ENCODE measurements around the gene PRUNE2. TPM values are rescaled to one million over a fixed set of nuclear protein-coding genes. Genes with fewer than 3 reads are reported as not detected.

PRUNE2 gene
- total and polyA plus RNA-seq, 2 of the 8 experiments (the other 6 are each of a cell fraction or from before 2014, with no cell fraction given): 5.5 to 13.3 TPM

GRCh38 chr9:76818271-76818670, 87.6 kb downstream of the PRUNE2 start:
- no peak overlapping the region for H4K91ac ChIP-seq (replicated peaks; ENCODE audit: insufficient read length, low read length)
- no peak for FAIRE-seq
- peak in 1 of 2 experiments; percentile 29 for DNase-seq (ENCODE audit: low read depth in 1 of 2, low spot score in 2 of 2)
- H3K4me1 ChIP-seq (replicated peaks in 1 of 4; ENCODE audit: control insufficient read depth in 3 of 4, insufficient read depth in 4 of 4, low read length in 3 of 4): no peaks in the 10 kb centered on the region
- no peaks in the 10 kb centered on the region for H3K23me2 ChIP-seq (ENCODE audit: low read depth, low read length)
- no peak overlapping the region for H2BK15ac ChIP-seq (ENCODE audit: low read length)
- no peak overlapping the region for H4K5ac ChIP-seq (ENCODE audit: insufficient read length, low read depth, low read length)
- H3K18ac ChIP-seq (ENCODE audit: extremely low read depth, low read length): no peak overlapping the region
- H3K79me1 ChIP-seq (ENCODE audit: low read depth, low read length): no peaks in the 10 kb centered on the region
- no peak overlapping the region for H3K4me3 ChIP-seq (ENCODE audit: extremely low read depth in 1 of 4, insufficient read depth in 2 of 4, low read depth in 3 of 4, low read length in 4 of 4)
- H2BK5ac ChIP-seq (ENCODE audit: low read depth, low read length): no peak overlapping the region
- H3K4ac ChIP-seq (replicated peaks; ENCODE audit: insufficient read length, low read depth, low read length): no peak overlapping the region
- no peak overlapping the region for H3K27ac ChIP-seq (ENCODE audit: low read depth, low read length)
- no peak overlapping the region for H3K56ac ChIP-seq (replicated peaks; ENCODE audit: insufficient read length, low read depth, low read length)
- H2AK5ac ChIP-seq (ENCODE audit: low read depth, low read length): no peak overlapping the region
- no peaks in the 10 kb centered on the region for H3K27me3 ChIP-seq (replicated peaks in 1 of 4; ENCODE audit: control insufficient read depth in 3 of 4, extremely low read depth in 1 of 4, insufficient read depth in 3 of 4, low read length in 3 of 4)
- H2AFZ ChIP-seq (ENCODE audit: low read length): no peak overlapping the region
- H2BK12ac ChIP-seq (ENCODE audit: low read depth, low read length): no peak overlapping the region
- no peaks in the 10 kb centered on the region for H3K9me3 ChIP-seq (ENCODE audit: insufficient read depth in 2 of 2, low read depth in 1 of 2, low read length in 1 of 2)
- no peaks in the 10 kb centered on the region for H4K20me1 ChIP-seq (replicated peaks in 1 of 2; ENCODE audit: control insufficient read depth in 1 of 2, insufficient read depth in 2 of 2, low read length in 2 of 2)
- no peaks in the 10 kb centered on the region; a peak in 1 of 8 replicates for H3K36me3 ChIP-seq (ENCODE audit: control insufficient read depth in 2 of 4, insufficient read depth in 4 of 4, low read length in 3 of 4)
- H3K14ac ChIP-seq (ENCODE audit: insufficient read length): no peak overlapping the region
- H2BK20ac ChIP-seq (ENCODE audit: low read length): no peak overlapping the region
- H3K4me2 ChIP-seq (ENCODE audit: insufficient read depth in 1 of 2, low read depth in 2 of 2, low read length in 2 of 2): no peak overlapping the region
- no peak overlapping the region for H3K23ac ChIP-seq (ENCODE audit: insufficient read length)
- WGBS, 2 experiments (ENCODE audit: extremely low coverage in 1 of 2, insufficient coverage in 1 of 2, insufficient read length in 1 of 2, insufficient replicate concordance in 2 of 2, low coverage in 1 of 2, low lambda C conversion rate in 2 of 2, missing lambda C conversion rate in 1 of 2): 93% methylated on average over 4 of the region's 4 CpGs; no CpG with 5 or more reads in 1 of the 2 experiments
- TF ChIP-seq JUND (IDR thresholded peaks at IDR 0.05; ENCODE audit: low read length) (peak; percentile 52), CREB1 (IDR thresholded peaks at IDR 0.05) (no peak)
- H3K9ac ChIP-seq (replicated peaks in 1 of 4; ENCODE audit: extremely low read depth in 1 of 4, low read depth in 3 of 4, low read length in 3 of 4): no peak overlapping the region
- CTCF ChIA-PET (ENCODE audit: partially characterized antibody): interaction anchor here (2.5 kb wide), 1 partner anchor 11 kb away, joined by 6 read pairs; no protein-coding TSS in a partner anchor
- POLR2A ChIA-PET (ENCODE audit: partially characterized antibody): no interaction called here
- H4K8ac ChIP-seq (ENCODE audit: extremely low read depth, insufficient read depth, low read length): no peak overlapping the region
- H2BK120ac ChIP-seq (replicated peaks; ENCODE audit: low read depth, low read length): no peak overlapping the region
- no peaks in the 10 kb centered on the region for H3K79me2 ChIP-seq (ENCODE audit: control insufficient read depth in 1 of 2, insufficient read depth in 2 of 2, low read length in 2 of 2)

All from H1 (cell line).